NCI-H2171 treated with DMSO at 0.1 percent for 48 hours (cell line): ENCODE data around the gene NFE2L3.
A peak's percentile ranks its signal among the peaks of the same experiment; 100 is the strongest.
"Not testable (repeated sequence)": the region's sequence is repeated elsewhere in the genome, so short reads cannot be mapped to it uniquely, and the experiment has no call there.

Experiments
- DNase-seq: peaks from one replicate; lab custom pipeline; 2025; lab: John Stamatoyannopoulos, UW

NFE2L3 gene

DNA sequence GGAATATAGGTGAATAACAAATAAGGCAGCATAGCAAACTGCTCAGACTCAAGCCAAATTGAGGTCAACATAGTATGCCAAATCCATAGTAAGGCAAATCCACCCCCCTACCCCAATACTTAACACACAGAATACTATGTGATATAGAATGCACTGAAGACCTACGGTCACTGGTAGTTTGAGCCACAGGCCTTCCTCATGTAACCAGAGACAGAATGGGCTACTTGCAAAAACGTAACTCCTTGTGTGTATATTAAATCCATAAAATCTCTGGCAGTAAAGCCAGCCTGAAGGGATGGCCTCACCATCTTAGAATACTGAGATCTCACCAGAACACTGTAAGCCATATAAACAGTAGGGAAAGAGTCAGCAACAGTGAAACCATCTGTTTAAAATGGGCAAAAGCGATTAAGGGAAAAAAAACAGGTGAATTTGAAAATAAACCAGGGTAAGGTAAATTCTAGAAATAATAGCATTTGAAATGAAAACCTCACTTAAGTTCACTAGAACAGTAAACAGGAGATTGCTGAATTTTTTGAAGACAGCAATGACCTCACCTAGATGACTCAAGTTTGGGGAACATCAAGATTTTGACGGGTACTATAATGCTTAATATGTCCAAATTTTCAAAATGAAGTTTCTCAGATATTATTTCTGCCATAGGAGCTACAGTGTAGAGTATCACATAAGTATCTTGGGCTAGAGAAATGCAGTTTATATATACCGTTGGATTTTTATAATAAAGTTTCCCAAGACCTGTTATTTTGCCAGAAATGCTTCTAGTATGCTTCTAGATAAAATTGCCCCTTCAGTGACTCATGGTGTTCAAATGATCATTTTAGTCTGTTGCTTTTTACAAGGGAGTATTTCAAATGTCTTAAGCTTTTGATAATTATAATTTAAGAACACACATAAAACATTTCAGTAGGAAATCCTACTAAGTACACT, 34.6 kb downstream of the NFE2L3 start:
- peak; percentile 16 for DNase-seq

DNA sequence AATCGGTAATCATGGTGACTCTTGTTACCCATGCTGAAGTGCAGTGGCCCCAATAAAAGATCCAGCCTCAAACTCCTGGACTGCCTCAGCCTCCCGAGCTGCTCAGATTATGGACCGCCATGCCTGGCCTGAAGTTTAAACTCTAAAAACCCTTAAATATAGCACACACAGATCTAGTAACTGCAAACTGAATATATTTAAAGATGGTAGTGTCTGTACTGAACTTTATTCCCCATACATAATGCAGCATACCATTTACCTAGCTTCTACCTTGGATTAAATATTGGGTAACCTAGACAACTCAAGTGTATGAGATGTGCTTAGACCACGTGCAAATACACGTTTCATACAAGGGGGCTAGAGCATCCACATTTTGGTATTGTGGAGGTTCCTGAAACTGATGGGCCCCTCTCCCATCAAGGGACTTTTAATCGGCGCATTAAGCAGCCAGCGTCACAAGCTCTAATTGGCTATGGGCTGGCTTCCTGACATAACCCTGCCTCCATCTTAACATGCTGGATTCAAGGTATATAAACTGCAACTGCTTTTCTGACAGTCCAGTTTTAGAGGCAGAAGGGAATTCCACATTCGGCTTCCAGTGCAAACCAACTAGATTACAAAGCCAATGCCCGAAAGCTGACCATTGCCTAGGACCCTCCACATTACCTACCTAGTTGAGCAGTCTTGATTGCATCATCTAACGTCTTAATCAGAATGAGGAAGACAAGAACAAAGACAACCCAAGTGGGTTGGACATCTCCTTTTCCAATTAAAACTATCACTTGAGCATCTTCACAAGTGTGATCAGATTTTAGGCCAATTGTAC, 35.6 kb downstream of the NFE2L3 start:
- DNase-seq = peak; percentile 37

DNA sequence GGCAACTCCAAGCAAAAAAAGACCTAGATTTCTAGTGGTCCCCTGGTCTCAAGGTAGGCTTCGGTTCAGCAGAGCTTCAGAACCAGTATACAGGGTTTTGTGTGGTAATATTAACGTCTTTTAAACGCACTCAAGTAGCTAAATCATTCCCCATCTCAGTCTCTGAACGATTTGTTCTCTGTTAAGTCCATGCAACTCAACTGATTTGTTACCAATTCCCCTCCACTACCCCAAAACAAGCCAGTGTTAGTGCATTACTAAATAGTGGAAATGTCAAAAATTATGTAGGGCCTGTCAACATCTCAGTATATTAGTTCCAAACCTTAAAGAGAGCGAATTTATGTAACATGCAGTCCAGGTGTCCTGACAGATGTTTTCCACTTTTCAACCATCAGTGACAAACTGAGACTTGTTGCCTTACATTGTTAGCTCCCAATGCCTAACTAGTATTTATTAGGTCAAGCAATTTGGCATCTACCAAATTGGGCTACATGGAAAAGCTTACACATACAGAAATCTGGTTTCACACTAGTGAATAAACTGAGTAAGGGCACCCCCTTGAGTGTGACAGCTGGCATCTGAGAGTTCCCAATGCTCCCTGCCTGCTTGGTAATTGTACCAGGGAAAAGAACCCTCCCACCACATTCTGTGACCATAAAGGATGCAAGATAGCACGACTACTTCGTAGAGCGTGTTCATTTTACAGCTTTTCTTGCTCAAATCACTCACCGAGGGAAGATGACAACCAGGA, 36.4 kb downstream of the NFE2L3 start:
- peak; percentile 43 for DNase-seq

DNA sequence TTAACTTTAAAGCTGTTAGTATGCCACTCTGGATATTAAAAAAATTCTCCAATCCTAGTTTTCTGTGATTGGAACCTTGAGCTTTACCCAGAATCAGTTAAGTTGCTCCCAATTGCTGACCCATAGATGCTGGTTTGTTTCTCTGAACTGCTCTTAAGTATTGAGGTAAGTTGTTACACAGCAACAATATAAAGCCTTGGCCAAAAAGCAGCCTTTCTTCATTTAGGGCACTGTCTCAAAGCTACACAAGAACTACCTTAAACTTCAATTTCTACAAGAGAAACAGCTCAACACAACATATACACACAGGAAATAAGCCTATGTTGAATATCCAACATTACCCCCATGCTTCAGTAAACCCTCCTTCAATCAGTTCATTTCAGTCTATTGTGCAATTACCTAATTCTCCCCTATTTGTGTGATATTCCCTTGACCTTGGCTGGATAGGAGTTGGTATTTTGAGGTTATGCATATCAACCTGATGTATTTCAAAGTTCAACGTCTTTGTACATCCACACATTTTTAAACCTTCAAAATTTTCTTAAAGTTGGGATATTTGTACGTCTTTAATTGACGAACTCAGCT, 37.1 kb downstream of the NFE2L3 start:
- DNase-seq = no peak

DNA sequence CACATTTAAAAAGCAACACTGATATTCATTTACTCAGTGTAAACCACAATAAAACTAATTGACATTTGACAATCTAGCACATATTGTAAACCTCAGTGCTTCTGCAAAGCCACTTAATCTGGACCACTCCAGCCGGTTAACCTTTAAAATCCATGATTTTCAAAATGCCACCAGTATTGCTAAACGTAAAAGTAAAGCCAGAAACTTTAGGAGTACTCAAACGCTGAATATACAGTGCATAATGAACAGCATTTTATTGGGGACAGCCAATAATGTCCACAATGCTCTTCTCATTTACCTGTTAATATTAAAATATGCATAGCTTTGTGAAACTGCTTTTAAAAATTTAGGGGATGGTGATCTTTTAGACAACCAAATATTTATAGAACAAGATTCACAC, 37.7 kb downstream of the NFE2L3 start:
- no peak for DNase-seq

DNA sequence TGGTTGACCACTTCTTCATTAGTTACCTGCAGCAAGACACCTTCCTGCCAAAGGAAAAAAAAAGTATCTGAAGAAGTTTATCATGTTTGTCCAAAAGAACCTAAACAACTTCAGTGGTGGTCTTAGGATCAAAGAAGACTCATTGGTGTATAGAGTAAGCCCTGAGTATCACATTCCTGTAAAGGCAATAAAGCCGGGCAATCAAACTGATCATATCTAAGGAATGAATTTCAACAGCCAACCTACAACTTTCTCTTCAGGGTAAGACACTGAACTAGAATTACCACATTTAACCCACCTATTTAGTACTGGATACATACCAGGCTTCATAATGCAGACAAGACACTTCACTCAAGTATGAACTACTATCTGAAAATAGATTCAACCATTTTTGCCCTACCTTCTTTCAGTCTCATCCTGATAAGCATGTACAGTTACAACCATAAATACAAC, 38.4 kb downstream of the NFE2L3 start:
- DNase-seq = no peak

DNA sequence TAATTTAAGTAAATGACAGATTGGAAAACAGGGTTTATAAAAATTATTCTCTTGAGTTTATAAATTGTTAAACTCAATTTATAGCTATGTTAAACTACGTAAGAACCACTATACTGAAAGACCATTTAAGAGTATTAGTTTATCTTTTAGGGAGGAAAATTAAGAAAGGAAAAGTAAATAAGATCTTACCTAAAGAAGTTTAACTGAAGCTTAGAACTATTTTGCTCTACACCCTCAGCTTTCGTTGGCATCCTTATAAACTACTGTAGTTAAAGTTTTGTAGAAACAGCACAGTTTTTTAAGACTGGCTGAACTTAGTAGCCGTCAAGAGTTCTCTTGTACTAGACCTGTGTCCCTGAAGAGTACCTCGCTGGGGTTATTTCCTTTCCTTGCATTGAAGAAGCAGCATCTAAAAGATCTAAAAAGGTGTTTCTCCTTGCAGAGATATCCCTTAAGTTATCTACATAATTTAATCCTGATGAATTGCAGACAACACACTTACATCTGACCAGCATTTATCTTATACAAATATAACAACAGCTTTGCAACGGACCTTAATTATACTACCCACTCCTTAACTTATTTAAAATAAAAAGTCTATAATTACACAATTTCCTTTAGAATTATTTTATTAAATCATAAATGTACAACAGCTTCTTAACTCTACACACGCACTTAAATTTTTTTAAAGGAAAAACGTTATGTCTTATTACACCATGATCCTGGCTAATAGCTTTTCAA, 39.4 kb downstream of the NFE2L3 start:
- no peak for DNase-seq

DNA sequence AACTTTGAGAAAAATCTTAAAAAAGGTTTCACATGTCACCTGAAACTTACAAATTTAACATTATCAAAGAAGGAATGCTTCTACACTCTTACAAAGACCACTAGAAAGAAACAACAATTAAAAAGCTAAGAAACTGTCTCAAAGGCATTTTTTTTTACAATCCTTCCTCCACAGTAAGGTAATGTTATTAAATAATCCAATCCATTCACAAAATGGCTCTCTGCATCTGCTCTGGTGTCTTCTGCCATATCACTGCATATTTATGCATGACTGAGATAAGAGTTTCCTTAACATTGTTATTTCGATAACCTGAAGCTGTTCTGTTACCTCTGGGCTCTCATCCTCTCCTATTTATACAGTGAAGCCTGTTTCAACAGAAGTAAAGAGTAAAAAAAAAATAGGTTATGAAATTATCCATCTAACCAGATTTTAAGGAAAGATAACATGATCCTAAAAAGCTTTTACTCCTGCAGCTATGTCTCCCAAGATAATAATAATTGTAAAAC, 40.0 kb downstream of the NFE2L3 start:
- no peak for DNase-seq

DNA sequence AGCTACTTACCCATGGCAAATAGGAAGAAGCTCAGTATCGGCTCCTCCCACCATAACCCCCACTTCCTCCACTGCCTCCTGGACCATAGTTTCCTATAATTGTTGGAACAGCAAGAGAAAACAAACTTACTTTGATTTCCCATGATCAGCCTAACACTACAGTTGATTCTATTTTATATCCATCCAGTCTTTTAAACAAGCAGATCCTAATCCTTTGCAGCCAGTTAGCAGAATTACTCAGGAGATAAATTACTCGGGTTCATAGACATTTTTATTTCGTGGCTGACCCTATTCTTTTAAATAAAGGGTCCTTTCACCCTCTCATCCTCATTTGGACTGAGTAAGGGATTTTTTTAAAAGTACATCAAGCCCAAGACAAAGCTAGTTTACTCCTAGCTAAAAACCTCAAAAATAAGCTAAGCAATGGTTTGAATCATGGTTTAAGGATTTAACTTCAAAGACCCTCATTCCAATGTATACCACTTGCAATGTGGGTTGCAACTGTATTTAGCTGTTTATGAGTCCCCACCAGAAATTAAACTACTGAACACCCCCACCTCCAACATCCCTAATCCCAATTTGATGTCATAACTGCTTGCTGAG, 40.6 kb downstream of the NFE2L3 start:
- no peak for DNase-seq

DNA sequence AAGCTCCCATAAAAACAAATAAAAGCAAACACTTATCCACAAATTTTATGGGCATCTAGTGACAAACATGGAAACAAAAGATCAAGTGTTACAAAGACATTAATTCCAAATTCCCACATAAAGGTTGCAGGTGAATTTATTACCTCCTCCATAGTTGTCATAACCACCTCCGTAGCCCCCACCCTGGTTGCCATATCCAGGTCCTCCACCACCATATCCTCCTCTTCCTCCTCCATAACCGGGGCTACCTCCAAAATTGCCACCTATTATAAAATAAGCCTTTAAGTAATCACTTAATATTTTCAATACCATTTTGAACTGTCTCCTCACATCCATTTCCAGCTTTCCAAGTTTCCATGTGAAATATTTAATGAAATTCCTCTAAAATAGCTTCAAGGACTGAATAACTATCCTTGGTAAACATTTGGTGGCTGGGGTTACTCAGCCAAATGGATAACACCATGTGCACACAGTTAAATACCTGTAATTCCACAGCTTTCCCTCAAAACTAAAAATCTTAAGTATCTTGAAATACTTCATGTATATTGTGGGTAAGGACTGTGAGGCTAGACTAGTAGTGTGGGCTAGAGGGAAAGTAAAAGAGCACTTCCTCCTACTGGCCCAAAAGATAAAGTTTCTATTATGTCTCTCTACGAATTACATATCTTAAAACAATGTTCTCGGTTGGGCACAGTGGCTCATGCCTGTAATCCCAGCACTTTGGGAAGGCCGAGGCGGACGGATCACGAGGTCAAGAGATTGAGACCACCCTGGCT, 41.6 kb downstream of the NFE2L3 start:
- DNase-seq = no peak

DNA sequence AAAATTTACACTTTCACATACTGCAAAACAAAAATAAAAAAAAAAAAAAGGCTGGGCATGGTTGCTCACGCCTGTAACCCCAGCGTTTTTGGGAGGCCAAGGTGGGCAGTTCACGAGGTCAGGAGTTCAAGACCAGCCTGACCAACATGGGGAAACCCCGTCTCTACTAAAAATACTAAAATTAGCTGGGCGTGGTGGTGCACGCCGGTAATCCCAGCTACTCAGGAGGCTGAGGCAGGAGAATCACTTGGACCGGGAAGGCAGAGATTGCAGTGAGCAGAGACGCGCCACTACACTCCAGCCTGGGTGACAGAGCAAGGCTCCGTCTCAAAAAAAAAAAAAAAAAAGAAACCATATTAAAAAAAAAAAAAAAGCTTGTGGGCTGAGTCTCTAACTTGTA, 42.8 kb downstream of the NFE2L3 start:
- not testable (repeated sequence) for DNase-seq

DNA sequence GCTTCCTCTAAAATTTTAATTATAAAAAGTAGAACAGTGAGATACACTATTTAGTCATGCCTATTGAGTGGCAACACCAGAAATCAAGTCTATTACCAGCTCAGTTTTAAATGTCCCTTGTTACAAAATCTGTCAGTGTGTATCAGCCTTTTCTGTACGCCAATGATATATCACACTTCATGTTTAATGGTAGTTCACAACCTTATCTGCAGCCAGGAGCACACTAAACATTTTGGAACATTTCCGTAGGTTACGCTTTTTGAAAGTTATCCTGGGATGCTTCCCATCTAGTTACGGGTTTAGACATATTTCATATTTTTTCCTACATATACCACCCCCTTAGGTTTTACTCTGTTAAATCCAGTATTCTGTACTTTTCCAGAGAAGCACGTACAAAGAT, 43.2 kb downstream of the NFE2L3 start:
- DNase-seq = no peak

DNA sequence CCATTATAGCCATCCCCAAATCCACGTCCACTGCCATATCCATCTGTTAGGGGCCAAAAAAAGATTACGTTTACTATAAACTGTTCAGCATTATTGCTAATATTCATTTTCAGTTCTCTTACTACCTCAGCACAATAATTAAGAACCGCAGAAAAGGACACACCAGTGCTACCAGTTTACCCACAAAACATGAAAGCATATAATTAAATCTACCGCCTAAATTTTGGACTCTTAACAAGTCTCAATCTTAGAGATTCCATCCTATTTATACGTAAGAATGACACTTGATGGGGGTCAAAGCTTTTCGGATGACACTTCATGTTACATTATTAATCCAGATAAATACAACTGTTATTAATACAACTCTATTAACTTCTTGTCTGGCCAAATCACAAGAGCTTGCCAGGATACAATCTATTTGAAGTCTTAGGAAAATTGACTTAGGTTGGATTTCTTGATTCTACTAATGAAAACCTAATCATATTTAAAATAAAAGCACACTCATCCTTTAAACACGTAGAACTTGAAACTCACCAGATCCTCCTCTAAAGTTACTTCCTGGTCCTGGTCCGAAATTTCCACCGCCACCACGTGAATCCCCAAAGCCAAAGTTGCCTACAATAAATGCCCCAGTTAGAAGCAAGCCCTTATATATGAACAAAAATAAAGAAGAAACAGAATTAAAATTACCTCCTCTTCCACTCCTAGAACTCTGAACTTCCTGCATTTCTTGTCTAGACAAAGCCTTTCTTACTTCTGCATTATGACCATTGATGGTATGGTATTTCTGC, 44.1 kb downstream of the NFE2L3 start:
- DNase-seq = no peak

DNA sequence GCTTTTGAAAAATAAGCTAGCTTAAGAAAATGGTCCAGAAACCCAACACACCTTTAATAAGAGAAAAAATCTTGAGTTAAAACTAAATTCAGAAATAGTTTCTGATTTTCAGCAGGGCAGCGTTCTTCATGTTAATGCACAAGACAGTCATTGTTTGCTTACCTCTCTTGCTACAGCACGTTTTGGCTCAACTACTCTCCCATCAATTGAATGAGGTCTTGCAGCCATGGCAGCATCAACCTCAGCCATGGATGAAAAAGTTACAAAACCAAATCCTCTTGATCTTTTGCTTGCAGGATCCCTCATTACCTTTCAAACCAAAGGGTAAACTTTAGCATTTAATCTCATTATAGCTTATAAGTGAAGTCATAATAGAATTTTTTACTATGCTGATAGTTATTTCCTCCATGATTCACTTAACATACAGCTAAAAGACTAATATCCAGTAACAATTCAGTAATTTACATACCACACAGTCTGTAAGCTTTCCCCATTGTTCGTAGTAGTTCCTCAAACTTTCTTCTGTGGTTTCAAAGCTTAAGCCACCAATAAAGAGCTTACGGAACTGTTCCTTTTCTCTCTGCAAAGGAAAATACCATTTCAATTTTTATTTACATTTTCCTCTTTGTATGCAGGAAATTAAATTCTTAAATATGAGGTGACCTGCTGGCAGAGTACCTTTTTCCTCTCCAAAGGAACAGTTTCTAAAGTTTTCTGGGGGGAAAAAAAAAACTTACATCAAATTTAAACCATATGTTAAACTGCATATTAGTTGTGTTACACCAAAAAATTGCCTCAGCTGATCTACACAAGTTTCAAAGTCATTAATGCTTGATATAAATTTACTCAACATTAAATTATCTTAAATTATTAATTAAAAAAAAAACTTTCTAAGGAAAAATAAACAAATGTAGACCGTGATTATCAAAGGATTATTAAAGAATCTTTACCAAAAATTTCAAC, 45.4 kb downstream of the NFE2L3 start:
- DNase-seq = no peak

DNA sequence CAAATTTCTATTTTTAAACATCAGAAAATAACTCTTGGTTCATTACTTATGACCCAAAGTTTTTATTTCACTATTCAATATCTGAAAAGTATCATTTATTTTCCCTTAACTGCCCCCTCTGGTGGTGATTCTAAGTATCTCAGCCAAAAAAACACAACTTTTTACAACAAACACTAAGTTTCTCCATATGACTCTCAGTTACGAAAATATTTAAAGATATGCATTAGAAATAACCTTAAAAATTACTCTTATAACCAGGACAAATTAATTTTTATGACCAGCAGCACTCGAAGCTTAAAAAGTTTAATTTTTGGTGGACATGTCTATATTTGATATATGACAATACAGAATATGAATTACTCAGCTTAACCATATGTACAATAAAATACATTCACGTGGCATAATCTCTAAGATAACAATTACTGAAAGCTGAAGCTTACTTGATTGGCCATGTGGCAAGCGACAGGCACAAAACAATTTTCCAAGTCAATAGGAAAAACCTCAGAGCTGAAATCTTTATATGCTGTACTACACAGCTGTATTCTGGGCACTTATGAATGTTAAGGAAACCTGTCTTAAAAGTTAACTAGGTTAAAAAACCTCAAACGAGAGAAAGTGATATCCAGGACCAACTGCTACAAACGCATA, 46.3 kb downstream of the NFE2L3 start:
- DNase-seq = peak; percentile 47

DNA sequence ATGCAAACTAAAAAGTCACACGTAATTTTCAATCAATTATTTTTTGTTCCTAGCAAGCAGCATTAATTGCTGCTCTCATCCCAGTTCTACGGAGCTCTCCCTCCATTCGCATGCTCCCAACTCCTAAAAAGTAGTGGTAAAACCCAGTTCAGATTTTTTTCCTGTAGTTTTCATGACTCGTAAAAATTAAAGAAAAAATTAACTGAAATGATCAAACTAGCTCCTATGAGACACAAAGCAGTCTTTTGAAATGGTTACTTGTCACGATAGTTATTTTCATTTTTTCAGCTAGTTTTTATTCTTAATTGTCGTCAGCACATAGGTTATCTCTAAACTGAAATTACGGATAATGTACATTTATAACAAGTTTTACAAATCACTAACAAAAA, 46.8 kb downstream of the NFE2L3 start:
- no peak for DNase-seq
